ENCODE data around the gene NIT1. TPM values are rescaled to one million over a fixed set of nuclear protein-coding genes. Genes with fewer than 3 reads are reported as not detected.
A peak's percentile ranks its signal among the peaks of the same experiment; 100 is the strongest.

Gene NIT1
- total and polyA plus RNA-seq, 2 of the 13 experiments (the other 11 are each of a cell fraction or from before 2014, with no cell fraction given): 22.7 to 31.0 TPM

- no peak for TF ChIP-seq MATR3 (CRISPR knock-in tag; IDR thresholded peaks at IDR 0.05)
- no peak; the same call in 1 of the 2 replicates for TF ChIP-seq ZFP82 (CRISPR knock-in tag; IDR thresholded peaks at IDR 0.05; ENCODE audit: borderline replicate concordance)
- TF ChIP-seq ZBTB38 (CRISPR knock-in tag; IDR thresholded peaks at IDR 0.05): peak; percentile 80
- 0 out of 2 replicates have a peak, but pooled peaks have one; percentile 62 for TF ChIP-seq SIN3B (IDR thresholded peaks at IDR 0.05; ENCODE audit: low read length)
- TF ChIP-seq MEF2D (CRISPR knock-in tag; IDR thresholded peaks at IDR 0.05): 0 out of 2 replicates have a peak, but pooled peaks have one; percentile 62
- no peak for TF ChIP-seq ZNF709 (CRISPR knock-in tag; IDR thresholded peaks at IDR 0.05)
- TF ChIP-seq, protein P1, sequence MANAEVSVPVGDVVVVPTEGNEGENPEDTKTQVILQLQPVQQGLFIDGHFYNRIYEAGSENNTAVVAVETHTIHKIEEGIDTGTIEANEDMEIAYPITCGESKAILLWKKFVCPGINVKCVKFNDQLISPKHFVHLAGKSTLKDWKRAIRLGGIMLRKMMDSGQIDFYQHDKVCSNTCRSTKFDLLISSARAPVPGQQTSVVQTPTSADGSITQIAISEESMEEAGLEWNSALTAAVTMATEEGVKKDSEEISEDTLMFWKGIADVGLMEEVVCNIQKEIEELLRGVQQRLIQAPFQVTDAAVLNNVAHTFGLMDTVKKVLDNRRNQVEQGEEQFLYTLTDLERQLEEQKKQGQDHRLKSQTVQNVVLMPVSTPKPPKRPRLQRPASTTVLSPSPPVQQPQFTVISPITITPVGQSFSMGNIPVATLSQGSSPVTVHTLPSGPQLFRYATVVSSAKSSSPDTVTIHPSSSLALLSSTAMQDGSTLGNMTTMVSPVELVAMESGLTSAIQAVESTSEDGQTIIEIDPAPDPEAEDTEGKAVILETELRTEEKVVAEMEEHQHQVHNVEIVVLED (CRISPR knock-in tag; IDR thresholded peaks at IDR 0.05; ENCODE audit: borderline replicate concordance): peak; percentile 88
- TF ChIP-seq ZMAT3 (CRISPR knock-in tag; conservative IDR thresholded peaks at IDR 0.05): peak; percentile 76; the same call in 1 of the 2 replicates
- TF ChIP-seq HOXD1 (CRISPR knock-in tag; IDR thresholded peaks at IDR 0.05): peak; percentile 83; the same call in 1 of the 2 replicates
- no peak for TF ChIP-seq ZNF670 (CRISPR knock-in tag; IDR thresholded peaks at IDR 0.05; ENCODE audit: borderline replicate concordance)
- peak; percentile 52; the same call in 1 of the 2 replicates for TF ChIP-seq ZSCAN25 (CRISPR knock-in tag; IDR thresholded peaks at IDR 0.05)
- no peak for TF ChIP-seq STAT6 (CRISPR knock-in tag; IDR thresholded peaks at IDR 0.05; ENCODE audit: borderline replicate concordance)
- TF ChIP-seq, protein P2, sequence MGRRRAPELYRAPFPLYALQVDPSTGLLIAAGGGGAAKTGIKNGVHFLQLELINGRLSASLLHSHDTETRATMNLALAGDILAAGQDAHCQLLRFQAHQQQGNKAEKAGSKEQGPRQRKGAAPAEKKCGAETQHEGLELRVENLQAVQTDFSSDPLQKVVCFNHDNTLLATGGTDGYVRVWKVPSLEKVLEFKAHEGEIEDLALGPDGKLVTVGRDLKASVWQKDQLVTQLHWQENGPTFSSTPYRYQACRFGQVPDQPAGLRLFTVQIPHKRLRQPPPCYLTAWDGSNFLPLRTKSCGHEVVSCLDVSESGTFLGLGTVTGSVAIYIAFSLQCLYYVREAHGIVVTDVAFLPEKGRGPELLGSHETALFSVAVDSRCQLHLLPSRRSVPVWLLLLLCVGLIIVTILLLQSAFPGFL (CRISPR knock-in tag; IDR thresholded peaks at IDR 0.05): 0 out of 2 replicates have a peak, but pooled peaks have one; percentile 31
- TF ChIP-seq KMT2B (CRISPR knock-in tag; IDR thresholded peaks at IDR 0.05): peak; percentile 90
- 0 out of 2 replicates have a peak, but pooled peaks have one; percentile 27 for TF ChIP-seq ZNF33A (CRISPR knock-in tag; IDR thresholded peaks at IDR 0.05; ENCODE audit: borderline replicate concordance)
- peak; percentile 75; the same call in 1 of the 2 replicates for TF ChIP-seq ZNF772 (CRISPR knock-in tag; IDR thresholded peaks at IDR 0.05)
- no peak for TF ChIP-seq BHLHE40 (IDR thresholded peaks at IDR 0.05; ENCODE audit: low read length)
- TF ChIP-seq RFX1 (IDR thresholded peaks at IDR 0.05): no peak
- TF ChIP-seq, protein P3, sequence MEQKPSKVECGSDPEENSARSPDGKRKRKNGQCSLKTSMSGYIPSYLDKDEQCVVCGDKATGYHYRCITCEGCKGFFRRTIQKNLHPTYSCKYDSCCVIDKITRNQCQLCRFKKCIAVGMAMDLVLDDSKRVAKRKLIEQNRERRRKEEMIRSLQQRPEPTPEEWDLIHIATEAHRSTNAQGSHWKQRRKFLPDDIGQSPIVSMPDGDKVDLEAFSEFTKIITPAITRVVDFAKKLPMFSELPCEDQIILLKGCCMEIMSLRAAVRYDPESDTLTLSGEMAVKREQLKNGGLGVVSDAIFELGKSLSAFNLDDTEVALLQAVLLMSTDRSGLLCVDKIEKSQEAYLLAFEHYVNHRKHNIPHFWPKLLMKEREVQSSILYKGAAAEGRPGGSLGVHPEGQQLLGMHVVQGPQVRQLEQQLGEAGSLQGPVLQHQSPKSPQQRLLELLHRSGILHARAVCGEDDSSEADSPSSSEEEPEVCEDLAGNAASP (CRISPR knock-in tag; IDR thresholded peaks at IDR 0.05; ENCODE audit: borderline replicate concordance): no peak; the same call in 1 of the 2 replicates
- no peak for TF ChIP-seq HNRNPUL1 (IDR thresholded peaks at IDR 0.05; ENCODE audit: low read depth, low read length)
- TF ChIP-seq FOXO4 (CRISPR knock-in tag; conservative IDR thresholded peaks at IDR 0.05): no peak
These were observed at the start of gene NIT1, which contains the start of gene PFDN2 (continued) for GRCh38 chr1:161117759-161118581.
